HL-60 (cell line): Measurements from ENCODE around the gene PIWIL4.

Experiments used
- CTCF ChIP-seq: IDR thresholded peaks from one replicate; pipeline ENCODE4 v1.5.1; 2011; ENCODE audit warnings: low read length, control low read depth, inconsistent platforms; ENCODE audit not compliant: insufficient read depth
- GABPA ChIP-seq: IDR thresholded peaks from 2 replicates; pipeline ENCODE4 v1.6.1; 2012; ENCODE audit warnings: low read depth
- POLR2AphosphoS5 ChIP-seq: IDR thresholded peaks from 2 replicates; pipeline ENCODE4 v1.6.1; 2012; ENCODE audit warnings: low read depth
- SPI1 ChIP-seq: IDR thresholded peaks from 2 replicates; pipeline ENCODE4 v1.6.1; 2012; ENCODE audit warnings: low read depth, mild to moderate bottlenecking, borderline replicate concordance
- TF ChIP-seq, protein P1 (sequence below): IDR thresholded peaks from 2 replicates; pipeline ENCODE4 v1.6.1; 2012; ENCODE audit warnings: low read depth; ENCODE audit not compliant: insufficient replicate concordance

DNA sequence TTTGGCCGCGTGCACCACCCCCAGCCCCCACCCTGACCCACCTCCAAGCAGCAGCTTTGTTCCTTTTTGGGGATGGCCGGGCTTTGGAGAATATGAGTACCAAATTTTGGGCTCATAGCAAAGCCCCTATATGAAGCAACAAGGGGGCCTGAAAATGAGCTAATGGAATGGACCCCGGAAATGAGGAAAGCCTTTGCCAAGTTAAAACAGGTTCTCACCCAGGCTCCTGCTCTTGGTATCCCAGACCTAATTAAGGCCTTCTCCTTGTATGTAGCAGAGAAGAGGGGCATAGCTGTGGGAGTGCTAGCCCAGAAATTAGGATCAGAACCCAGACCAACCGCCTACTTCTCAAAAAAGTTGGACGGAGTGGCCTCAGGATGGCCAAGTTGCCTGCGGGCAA is 87.0 kb downstream of the PIWIL4 start:
- TF ChIP-seq CTCF, result no peak
- TF ChIP-seq GABPA, result no peak
- TF ChIP-seq POLR2AphosphoS5, result no peak
- TF ChIP-seq, protein P1, sequence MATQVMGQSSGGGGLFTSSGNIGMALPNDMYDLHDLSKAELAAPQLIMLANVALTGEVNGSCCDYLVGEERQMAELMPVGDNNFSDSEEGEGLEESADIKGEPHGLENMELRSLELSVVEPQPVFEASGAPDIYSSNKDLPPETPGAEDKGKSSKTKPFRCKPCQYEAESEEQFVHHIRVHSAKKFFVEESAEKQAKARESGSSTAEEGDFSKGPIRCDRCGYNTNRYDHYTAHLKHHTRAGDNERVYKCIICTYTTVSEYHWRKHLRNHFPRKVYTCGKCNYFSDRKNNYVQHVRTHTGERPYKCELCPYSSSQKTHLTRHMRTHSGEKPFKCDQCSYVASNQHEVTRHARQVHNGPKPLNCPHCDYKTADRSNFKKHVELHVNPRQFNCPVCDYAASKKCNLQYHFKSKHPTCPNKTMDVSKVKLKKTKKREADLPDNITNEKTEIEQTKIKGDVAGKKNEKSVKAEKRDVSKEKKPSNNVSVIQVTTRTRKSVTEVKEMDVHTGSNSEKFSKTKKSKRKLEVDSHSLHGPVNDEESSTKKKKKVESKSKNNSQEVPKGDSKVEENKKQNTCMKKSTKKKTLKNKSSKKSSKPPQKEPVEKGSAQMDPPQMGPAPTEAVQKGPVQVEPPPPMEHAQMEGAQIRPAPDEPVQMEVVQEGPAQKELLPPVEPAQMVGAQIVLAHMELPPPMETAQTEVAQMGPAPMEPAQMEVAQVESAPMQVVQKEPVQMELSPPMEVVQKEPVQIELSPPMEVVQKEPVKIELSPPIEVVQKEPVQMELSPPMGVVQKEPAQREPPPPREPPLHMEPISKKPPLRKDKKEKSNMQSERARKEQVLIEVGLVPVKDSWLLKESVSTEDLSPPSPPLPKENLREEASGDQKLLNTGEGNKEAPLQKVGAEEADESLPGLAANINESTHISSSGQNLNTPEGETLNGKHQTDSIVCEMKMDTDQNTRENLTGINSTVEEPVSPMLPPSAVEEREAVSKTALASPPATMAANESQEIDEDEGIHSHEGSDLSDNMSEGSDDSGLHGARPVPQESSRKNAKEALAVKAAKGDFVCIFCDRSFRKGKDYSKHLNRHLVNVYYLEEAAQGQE, result no peak
- TF ChIP-seq SPI1, result no peak
